IMR-90 (cell line): ENCODE results near the gene TIE1.

ENCODE experiments used
- CEBPB ChIP-seq: IDR thresholded peaks from 2 replicates; pipeline ENCODE4 v1.6.1; 2012; ENCODE audit warnings: low read depth, low read length, improper control_type of control experiment
- CHD1 ChIP-seq: IDR thresholded peaks from 2 replicates; pipeline ENCODE4 v1.6.1; 2012; ENCODE audit warnings: low read depth, low read length, improper control_type of control experiment
- MAZ ChIP-seq: IDR thresholded peaks from 2 replicates; pipeline ENCODE4 v1.6.1; 2012; ENCODE audit warnings: low read depth, mild to moderate bottlenecking, low read length, improper control_type of control experiment, moderate library complexity, borderline replicate concordance
- POLR2A ChIP-seq: IDR thresholded peaks from 2 replicates; pipeline ENCODE4 v1.6.1; 2012; ENCODE audit warnings: mild to moderate bottlenecking, low read depth, low read length
- RFX5 ChIP-seq: IDR thresholded peaks from 2 replicates; pipeline ENCODE4 v1.8.0; 2012; ENCODE audit warnings: low read depth, mild to moderate bottlenecking, low read length, moderate library complexity
- SMC3 ChIP-seq: fragments of 150-350 bp; IDR thresholded peaks from 2 replicates; pipeline ENCODE4 v1.6.1; 2016; ENCODE audit warnings: low read depth, mild to moderate bottlenecking, antibody characterized with exemption, low read length, moderate library complexity
- TF ChIP-seq, protein P1 (sequence below): conservative IDR thresholded peaks from 2 replicates; pipeline ENCODE4 v1.5.1; 2012; ENCODE audit warnings: mild to moderate bottlenecking, low read depth, low read length, improper control_type of control experiment
- TF ChIP-seq, protein P2 (sequence below): fragments of 150-350 bp; IDR thresholded peaks from 2 replicates; pipeline ENCODE4 v1.6.1; 2016; ENCODE audit warnings: low read depth, mild to moderate bottlenecking, low read length, moderate library complexity, borderline replicate concordance

GRCh38 chr1:43360616-43361015, 59.8 kb downstream of the TIE1 start:
- TF ChIP-seq, protein P1, sequence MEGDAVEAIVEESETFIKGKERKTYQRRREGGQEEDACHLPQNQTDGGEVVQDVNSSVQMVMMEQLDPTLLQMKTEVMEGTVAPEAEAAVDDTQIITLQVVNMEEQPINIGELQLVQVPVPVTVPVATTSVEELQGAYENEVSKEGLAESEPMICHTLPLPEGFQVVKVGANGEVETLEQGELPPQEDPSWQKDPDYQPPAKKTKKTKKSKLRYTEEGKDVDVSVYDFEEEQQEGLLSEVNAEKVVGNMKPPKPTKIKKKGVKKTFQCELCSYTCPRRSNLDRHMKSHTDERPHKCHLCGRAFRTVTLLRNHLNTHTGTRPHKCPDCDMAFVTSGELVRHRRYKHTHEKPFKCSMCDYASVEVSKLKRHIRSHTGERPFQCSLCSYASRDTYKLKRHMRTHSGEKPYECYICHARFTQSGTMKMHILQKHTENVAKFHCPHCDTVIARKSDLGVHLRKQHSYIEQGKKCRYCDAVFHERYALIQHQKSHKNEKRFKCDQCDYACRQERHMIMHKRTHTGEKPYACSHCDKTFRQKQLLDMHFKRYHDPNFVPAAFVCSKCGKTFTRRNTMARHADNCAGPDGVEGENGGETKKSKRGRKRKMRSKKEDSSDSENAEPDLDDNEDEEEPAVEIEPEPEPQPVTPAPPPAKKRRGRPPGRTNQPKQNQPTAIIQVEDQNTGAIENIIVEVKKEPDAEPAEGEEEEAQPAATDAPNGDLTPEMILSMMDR = no peak
- TF ChIP-seq RFX5 (no peak), POLR2A (no peak), SMC3 (no peak), CEBPB (no peak), CHD1 (no peak), MAZ (no peak)
- TF ChIP-seq, protein P2, sequence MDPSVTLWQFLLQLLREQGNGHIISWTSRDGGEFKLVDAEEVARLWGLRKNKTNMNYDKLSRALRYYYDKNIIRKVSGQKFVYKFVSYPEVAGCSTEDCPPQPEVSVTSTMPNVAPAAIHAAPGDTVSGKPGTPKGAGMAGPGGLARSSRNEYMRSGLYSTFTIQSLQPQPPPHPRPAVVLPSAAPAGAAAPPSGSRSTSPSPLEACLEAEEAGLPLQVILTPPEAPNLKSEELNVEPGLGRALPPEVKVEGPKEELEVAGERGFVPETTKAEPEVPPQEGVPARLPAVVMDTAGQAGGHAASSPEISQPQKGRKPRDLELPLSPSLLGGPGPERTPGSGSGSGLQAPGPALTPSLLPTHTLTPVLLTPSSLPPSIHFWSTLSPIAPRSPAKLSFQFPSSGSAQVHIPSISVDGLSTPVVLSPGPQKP = no peak
